Stimulated activated CD8-positive, alpha-beta memory T cell treated with anti-CD3 and anti-CD28 coated beads, Interleukin-7, amount 100 ng/mL, for 24 hours (primary cell): ENCODE results near the gene CCNL2.
"Not testable (repeated sequence)": the region's sequence is repeated elsewhere in the genome, so short reads cannot be mapped to it uniquely, and the experiment has no call there.

ENCODE experiments used
- DNase-seq: peaks from one replicate; pipeline ENCODE4 v3.0.0-alpha.2; 2020; ENCODE audit warnings: low read depth

Gene CCNL2

DNA sequence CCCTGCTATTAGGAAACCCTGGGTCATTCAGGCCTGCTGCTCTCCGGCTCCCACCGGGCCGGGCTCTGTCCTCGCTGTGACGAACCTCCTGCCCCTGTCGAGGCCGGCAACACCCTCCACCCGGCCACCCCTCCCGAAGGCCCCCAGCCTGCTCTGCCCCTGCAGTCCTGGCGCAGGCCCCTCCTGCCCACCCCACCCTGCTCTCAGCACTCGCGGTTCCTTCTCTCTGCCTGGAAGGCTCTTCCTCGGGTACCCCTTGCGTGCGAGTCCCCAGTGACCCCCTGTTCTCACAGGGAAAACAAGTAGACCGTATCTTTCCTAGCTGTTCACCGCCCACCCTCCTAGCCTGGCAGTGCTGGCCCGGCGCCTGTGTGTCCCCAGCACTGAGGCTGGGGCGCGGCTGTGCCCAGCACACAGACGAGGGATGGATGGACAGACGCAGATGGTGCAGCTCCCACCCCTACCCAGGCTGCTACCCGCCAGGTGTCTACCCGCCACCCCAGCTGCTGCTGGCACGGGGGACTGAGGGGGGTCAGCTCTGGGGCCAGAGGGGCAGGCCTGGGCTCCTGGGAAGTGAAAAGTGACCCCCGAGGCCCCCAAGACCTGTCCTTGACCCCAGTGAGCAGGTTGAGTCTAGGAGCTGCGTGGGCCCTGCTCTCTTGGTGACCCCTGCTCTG is 33.3 kb upstream of the CCNL2 start:
- DNase-seq: no peak

DNA sequence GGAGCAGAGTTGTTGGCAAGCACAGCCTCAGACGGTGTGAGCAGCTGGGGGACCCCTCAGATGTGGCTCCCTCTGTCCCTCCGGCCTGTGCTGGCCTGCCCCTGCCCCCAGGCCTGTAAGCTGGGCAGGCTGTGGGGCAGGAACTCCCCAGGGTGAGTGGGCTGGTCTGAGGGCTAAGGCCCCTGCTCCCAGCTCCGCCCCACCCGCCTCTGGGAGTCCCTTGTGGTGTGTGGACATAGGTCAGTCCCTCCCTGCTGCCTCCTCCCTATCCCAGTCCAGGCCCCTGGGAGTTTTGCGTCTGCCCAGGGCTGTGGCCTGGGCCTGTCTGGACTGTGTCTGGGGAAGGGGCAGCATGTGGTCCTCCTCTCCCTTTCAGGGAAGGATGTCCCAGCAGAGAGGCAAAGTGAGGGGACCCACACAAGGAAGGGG is 32.7 kb upstream of the CCNL2 start:
- DNase-seq: no peak

DNA sequence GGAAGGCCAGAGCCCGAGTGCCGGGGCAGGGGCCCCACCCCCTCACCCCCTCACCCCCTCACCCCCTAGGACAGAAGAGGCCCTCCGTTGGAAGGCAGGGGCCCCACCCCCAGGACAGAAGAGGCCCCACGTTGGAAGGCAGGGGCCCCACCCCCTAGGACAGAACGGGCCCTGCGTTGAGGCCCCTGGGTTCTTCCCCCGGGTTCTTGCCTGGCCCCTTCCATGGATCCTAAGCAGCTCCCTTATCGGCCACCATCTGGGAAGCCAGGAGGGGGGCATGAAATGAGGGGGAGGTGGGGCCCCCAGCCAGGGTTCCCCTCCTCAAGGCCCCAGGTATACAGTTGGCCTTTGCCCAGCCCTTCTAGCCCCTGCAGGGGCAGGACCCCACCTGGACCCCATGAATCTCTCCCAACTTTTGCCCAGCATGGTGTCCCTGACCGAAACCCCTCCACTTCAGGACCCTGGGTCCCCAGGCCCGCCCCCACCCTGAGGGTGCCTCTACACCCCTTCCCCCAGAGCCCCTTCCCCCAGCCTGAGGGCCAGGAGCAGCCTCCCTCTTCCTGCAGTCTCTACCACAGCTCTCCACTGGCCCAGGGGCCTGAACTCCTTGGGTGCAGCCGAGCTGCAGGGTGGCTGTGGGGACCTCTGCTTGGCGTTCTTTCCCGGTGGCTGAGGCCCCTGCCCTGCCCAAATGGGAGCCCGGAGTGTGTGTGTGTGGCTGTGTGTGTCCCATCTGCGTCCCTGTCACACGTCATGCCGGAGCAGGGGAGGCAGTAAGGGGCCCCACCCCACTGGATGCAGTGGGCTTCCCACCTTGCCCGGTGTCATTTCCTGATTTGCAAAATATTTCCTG is 32.1 kb upstream of the CCNL2 start:
- no peak for DNase-seq

DNA sequence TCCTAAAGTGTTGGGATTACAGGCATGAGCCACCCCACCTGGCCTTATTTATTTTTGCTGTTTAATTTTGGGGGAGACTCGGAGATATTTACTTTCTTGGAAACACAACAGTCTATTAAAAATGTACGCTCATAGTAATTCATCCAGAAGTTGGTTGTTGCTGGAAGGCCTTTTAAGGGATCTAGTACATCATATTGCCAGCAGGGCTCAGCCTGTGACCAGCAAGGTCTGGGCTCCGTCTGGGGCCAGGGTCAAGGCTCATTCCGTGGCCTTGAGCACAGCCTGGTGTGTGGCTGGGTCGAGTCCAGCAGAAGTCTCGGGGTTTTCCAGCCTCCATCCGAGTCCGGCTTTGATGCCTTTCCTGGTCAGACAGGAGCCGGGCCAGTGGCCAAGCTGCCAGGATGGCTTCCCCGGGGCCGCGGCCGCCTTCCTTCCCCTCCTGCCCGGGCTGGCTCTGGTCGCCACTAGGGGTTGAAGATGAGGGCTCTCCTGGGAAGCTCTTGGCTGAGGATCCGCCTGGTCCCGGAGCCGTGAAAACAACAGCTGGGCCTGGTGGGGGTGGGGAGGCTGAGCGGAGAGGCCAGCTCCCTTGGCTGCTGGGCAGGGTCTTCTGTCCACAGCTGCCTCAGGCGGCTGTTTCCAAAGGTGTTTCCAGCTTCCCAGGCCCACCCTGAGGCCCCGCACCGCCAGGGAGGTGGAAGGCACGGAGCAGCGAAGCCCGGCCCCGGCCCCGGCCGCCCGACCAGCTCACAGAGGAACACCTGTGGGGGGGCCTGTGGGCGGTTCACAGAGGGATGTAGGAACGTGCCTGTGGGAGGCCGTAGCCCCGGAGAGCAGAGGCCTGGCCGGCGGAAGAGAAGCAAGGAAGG is 31.2 kb upstream of the CCNL2 start:
- DNase-seq: no peak

DNA sequence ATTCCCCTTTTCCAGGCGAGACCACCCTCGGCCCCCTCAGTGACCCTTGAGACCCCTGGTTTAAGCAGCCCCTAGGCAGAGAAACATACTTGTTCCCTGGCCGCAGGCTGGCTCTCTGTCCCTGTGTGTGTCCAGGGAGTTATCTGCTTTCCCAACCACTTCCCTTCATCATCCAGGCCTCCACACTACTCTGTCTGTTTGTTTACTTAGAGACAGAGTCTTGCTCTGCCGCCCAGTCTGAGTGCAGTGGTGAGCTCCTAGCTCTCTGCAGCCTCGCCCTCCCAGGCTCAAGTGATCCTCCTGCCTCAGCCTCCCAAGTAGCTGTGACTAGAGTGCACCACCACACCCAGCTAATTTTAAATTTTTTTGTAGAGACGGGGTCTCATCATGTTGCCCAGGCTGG is 30.5 kb upstream of the CCNL2 start:
- no peak for DNase-seq

DNA sequence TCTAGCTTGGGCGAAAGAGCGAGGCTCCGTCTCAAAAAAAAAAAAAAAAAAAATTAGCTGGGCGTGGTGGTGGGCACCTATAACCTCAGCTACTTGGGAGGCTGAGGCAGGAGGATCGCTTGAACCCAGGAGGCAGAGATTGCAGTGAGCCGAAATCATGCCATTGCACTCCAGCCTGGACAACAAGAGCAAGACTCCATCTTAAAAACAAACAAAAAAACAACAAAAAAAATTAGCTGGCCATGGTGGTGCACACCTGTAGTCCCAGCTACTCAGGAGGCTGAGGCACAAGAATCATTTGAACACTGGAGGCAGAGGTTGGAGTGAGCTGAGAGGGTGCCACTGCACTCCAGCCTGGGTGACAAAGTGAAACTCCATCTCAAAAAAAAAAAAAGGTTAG is 29.8 kb upstream of the CCNL2 start:
- not testable (repeated sequence) for DNase-seq

DNA sequence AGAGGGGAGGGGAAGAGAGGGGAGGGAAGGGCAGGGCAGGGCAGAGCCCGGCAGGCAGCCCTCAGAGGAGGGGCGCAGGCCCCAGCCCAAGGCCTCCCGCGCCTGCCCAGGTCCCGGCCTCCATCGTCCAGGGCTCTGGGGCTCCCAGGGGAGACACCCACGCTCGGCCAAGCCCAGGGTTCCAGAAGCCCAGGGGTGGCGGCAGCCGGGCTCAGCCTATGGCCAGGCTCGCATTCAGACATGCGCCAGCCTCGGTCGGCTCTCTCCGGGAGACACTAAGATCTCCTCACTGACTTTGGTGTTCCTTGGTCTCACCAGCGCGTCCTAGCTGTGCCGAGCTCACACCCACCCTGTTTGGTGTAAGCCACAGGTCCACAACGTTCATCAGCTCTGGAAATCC is 29.0 kb upstream of the CCNL2 start:
- no peak for DNase-seq

DNA sequence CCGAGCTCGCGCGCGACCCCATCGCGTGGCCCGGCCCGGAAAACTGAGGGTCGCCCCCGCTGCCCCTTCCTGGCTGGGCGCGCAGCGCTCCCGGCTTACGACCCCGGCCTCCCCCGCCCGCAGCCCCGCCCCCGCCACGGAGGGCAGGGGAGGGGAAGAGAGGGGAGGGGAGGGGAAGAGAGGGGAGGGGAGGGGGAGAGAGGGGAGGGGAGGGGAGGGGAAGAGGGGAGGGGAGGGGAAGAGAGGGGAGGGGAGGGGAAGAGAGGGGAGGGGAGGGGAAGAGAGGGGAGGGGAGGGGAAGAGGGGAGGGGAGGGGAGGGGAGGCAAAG is 28.6 kb upstream of the CCNL2 start:
- DNase-seq: no peak

DNA sequence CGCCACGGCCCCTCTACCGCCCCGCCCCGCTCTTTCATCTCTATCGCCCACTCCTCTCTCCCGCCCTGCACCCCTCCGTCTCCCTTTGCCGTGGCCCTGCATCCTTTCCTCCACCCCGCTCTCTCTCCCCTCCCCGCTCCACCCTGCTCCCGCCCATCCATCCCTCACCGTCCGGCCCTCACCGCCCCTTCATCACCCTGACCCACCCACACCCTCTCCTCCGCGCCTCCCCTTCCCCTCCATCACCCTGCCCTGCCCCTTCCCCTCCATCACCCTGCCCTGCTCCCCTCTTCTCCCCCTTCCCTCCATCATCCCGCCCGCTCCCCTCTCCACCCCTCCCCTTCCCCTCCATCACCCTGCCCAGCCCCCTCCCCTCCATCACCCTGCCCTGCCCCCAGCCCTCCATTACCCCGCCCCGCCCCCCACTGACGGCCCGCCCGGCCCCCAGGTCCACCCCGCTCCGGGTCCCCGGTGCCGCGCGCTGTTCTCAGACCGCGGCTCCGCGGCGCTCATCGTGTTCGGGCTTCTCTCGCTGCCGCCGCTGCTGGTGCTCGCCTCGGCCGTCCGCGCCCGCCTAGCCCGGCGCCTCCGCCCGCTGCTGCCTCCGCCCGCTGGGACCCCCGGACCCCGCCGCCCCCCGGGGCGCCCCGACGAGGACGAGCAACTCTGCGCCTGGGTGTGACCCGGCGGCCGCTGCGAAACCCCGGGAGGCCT is 28.1 kb upstream of the CCNL2 start:
- DNase-seq: no peak

DNA sequence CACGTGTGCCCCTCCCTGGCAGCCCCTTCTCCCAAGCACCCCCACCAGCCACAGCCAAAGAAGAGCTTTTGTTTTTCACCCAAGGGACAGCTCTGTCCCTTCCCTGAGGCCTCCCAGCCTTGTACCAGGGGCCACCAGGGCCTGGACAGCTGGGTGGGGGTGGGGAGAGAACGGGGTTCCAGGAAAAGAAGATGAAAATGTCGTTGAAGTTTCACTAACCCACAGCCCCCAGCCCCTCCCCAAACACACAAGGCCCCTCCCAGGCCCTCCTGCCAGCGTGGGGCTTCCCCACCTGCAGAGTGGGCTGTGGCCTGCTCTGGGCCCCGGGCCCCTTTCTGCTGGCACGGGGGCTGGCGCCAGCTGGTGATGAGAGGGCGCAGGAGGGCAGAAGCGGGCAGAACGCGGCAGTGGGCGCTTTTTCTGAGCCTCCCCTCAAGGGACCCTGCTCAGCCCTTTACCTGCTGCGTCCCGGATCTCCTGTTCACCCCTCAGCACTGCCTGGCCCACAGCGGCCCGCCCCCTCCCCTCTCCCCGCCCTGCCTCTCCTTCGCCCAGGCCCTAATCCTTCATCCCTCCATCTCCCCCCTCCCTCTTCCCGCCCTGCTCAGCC is 27.5 kb upstream of the CCNL2 start:
- no peak for DNase-seq

DNA sequence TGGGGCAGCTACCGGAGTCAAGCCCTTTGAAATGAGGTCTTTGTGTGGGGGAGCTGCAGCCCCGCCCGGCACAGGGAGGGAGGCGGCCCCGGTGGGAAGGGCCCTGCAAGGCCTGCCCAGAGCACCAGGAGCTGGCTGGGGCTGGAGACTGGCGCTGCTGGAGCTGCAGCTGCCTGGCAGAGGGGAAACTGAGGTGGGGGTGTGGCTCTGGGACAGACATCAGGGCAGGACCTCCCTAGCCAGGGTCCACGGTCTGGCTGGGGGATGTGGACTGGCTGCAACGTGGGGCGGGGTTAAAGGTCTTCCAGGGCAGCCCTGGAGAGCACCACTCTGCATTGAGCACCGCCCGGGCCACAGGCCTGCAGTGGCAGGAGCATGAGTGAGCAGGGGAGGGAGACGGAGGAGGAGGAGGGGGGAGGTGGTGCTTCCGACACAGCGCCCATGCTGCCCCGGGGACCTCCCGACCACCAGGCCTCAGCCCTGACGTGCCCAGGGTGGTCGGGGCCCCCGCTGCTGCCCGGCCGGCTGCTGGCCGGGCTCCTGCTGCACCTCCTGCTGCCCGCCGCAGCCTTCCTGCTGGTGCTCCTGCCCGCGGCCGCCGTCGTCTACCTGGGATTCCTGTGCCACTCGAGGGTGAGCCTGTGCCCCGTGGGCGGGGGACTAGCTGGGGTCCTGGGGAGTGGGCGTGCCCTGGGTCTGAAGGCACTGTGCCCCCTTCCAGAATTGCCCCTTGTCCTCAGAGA is 26.8 kb upstream of the CCNL2 start:
- DNase-seq: no peak

DNA sequence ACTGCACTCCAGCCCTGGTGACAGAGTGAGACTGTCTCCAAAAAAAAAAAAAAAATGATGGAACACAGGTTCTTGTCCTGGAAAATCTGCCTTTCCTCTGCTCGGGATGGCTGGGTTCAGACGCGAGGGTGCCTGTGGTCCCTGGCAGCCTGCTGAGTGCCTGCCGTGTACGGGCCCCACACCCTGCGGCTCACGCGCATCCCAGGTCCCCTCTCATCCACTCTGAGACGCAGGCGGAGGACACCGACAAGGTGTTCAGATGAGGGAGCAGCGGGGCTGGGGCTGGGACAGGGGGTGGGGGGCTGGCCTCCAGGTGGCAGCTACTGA is 26.3 kb upstream of the CCNL2 start:
- DNase-seq: no peak

DNA sequence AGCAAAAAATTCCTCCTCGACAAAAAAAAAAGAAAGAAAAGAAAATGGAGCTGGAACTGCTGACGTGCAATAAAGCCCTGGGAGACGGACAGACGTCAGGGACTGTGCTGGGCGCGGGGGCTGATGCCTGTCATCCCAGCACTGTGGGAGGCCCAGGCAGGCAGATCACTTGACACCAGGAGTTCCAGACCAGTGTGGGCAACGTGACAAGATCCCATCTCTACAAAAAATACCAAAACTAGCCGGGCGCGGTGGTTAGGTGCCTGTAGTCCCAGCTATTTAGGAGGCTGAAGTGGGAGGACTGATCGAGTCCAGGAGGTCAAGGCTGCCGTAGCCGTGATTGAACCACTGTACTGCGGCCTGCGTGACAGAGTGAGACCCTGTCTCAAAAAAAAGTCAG is 25.6 kb upstream of the CCNL2 start:
- no peak for DNase-seq

DNA sequence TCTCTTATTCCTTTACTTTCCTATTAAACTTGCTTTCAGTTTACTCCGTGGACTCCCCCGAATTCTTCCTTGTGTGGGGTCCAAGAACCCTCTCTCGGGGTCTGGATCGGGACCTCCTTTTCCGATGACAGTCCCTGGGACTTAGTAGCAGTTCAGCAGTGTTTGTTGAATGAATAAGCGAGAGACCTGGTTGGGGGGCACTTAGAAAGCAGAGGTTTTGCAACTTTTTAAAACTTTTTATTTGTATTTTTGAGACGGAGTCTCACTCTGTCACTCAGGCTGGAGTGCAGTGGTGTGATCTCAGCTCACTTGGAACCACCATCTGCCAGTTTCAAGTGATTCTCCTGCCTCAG is 24.1 kb upstream of the CCNL2 start:
- DNase-seq: no peak

DNA sequence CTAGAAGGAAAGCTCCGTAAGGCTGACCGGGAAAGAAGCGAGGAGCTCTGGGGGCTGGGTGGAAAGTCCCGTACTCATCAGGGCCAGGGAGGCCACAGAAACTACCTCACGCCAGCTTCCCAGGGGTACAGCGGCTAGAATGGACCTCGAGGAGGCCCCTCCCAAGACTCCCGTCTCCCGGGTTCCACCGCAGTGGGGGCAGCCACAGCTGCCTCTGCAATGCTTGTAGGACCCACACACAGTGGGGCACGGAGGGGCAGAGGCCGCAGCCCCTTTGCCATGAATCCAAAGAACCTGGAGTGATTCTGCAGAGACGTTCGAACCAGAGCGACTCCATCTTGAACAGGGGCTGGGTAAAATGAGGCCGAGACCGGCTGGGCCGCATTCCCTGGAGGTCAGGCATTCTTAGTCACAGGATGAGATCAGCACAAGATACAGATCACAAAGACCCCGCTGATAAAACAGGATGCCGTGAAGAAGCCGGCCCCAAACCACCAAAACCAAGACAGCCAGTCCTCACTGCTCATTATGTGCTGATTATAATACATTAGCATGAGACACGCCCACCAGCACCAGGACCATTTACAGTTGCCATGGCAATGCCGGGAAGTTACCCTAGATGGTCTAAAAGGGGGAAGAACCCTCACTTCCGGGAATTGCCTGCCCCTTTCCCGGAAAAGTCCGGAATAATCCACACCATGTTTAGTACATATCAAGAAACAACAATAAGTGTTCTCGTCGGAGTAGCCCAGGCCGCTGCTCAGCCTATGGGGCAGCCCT is 23.5 kb upstream of the CCNL2 start:
- no peak for DNase-seq

DNA sequence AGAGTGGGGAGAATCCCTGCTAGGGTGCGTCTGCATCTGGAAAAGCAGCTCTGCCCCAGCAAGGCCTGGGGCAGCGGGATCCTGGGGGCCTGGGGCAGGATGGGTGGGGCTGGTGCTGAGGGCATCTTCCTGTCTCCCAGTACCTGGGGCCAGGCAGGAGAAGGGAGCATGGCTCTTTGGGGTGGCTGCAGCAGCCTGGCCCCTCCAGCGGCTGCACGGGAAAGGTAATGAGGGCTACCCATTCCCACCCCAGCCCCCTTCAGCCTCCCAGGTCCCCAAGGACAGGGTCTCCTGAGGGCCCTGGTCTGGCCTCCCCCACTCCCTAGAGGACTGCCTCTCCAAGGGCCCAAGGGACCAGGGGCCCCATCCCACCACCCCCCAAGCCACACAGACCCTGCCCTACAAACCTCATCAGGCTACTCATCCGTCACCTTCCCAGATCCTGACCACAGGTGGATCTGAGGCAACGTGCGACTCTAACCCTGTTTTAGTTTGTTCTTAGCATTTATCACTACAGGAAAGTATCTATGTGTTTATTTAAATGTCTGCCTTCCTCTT is 22.9 kb upstream of the CCNL2 start:
- DNase-seq: no peak

DNA sequence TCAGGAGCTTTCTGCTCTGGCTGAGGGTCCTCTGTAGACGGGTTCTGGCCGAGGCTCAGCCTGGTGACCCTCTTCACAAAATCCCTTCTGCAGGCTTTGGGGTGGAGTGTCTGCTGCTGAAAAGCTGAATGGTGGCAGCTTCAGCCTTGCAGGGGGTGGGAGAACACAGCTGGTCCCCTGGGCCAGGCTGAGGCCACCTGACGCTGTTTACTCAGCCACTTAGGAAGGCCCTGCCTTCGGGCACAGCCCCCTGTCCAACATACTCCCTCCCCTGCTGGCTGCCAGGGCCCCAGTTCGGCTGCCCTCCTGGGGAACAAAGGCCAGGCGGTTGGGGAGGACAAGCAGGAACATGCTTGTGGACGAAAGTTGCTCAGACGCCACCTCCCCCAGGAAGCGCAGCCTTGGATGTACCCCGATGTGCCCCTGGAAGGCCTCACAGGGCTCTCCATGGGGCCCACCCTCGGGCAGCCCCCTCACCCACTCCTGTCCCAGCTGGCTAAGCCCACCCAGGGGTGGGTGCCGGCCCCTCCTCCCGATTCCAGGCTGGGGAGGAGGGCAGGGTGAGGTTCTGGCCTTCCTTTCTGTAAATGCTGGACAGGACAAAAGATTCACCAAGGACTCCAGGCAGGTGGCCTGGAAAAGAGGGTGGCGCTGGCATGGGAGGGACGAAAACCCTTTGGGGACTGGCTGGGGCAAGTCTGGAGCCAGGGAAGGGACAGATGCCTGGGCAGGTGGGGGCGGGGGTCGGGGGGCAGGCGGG is 22.2 kb upstream of the CCNL2 start, which contains the start of gene ANKRD65:
ANKRD65 (minus strand) TSS at position 130 of the 760 bp plus-strand sequence. CDS start 271 bp downstream, outside the sequence.
- DNase-seq: no peak

DNA sequence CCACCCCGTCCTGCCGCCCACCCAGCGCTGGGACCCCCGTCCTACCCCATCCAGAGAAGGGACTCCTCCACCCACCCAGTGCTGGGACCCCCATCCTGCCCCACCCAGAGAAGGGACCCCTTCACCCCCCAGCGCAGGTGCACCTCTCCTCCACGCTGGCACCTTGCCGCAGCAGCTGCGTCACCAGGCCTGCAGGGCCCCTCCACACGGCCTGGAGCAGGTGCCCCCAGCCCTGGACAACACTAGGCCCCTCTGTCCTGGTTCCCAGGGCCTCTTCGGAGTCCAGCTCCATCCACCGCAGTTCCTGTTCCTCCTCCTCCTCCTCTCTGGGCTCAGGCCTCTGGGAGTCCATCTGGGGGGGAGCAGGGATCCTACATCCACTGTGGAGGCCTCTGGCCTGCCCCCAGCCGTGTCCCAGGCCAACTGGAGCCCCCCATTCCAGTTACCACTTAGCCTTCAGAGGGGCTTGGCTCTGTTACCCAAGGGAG is 21.6 kb upstream of the CCNL2 start:
- no peak for DNase-seq
